H1 (cell line): ENCODE measurements around the gene ADAMTS16. TPM values are rescaled to one million over a fixed set of nuclear protein-coding genes. Genes with fewer than 3 reads are reported as not detected.

Experiments used
- CTCF ChIA-PET: fragments of 300-600 bp; sonication (Branson Sonifier 250); formaldehyde crosslinking; loops from one replicate; lab custom pipeline; 2021; ENCODE audit not compliant: partially characterized antibody; lab: Charles Lee
- POLR2A ChIA-PET: fragments of 300-600 bp; sonication (Branson Sonifier 250); formaldehyde crosslinking; loops from one replicate; lab custom pipeline; 2021; ENCODE audit warnings: inconsistent platforms; ENCODE audit not compliant: partially characterized antibody; lab: Charles Lee
- DNase-seq, 2 experiments: peaks; one replicate each; pipeline versions ENCODE4 v3.0.0 to v3.0.0-alpha.2; 2010 to 2022; ENCODE audit warnings: low spot score in 2 of 2, low read depth in 1 of 2, mixed read lengths in 1 of 2
- FAIRE-seq: peaks from 2 replicates; lab custom pipeline; 2011; peaks lifted over from hg19 to GRCh38; lab: Jason Lieb, UNC
- H2AFZ ChIP-seq: 2 replicates; pipeline ENCODE4 v1.8.1; 2012; ENCODE audit warnings: low read length, inconsistent platforms
- H2AK5ac ChIP-seq: 2 replicates; pipeline ENCODE4 v1.6.1; 2013; ENCODE audit warnings: low read depth, low read length
- H2BK120ac ChIP-seq: replicated peaks from 2 replicates; pipeline ENCODE3; 2013; ENCODE audit warnings: low read depth, low read length, inconsistent platforms
- H2BK12ac ChIP-seq: 2 replicates; pipeline ENCODE4 v1.6.1; 2013; ENCODE audit warnings: low read depth, low read length
- H2BK15ac ChIP-seq: 2 replicates; pipeline ENCODE4 v1.6.1; 2013; ENCODE audit warnings: low read length
- H2BK20ac ChIP-seq: 2 replicates; pipeline ENCODE4 v1.6.1; 2013; ENCODE audit warnings: low read length
- H2BK5ac ChIP-seq: 2 replicates; pipeline ENCODE4 v1.6.1; 2013; ENCODE audit warnings: low read depth, low read length
- H3K14ac ChIP-seq: 2 replicates; pipeline ENCODE4 v1.6.1; 2013; ENCODE audit warnings: inconsistent platforms; ENCODE audit not compliant: insufficient read length
- H3K18ac ChIP-seq: 2 replicates; pipeline ENCODE4 v1.6.1; 2013; ENCODE audit warnings: low read length; ENCODE audit errors: extremely low read depth
- H3K23ac ChIP-seq: 2 replicates; pipeline ENCODE4 v1.6.1; 2013; ENCODE audit warnings: inconsistent platforms; ENCODE audit not compliant: insufficient read length
- H3K23me2 ChIP-seq: 2 replicates; pipeline ENCODE4 v1.6.1; 2013; ENCODE audit warnings: low read depth, low read length
- H3K27ac ChIP-seq: 2 replicates; pipeline ENCODE4 v1.6.1; 2011; ENCODE audit warnings: low read depth, low read length, inconsistent platforms
- H3K27me3 ChIP-seq, 4 experiments: replicated peaks in 1 of 4; 1 replicate in 1 of 4; 2 replicates in 3 of 4; pipeline versions ENCODE4 v1.6.1 to v1.8.1; 2011 to 2013; ENCODE audit warnings: low read length in 3 of 4, mild to moderate bottlenecking in 3 of 4, inconsistent platforms in 2 of 4, mixed read lengths in 2 of 4, moderate library complexity in 1 of 4; ENCODE audit not compliant: control insufficient read depth in 3 of 4, insufficient read depth in 3 of 4; ENCODE audit errors: extremely low read depth in 1 of 4
- H3K36me3 ChIP-seq, 4 experiments: 2 replicates each; pipeline versions ENCODE4 v1.6.1 to v1.8.1; 2011 to 2013; ENCODE audit warnings: mild to moderate bottlenecking in 4 of 4, low read length in 3 of 4, moderate library complexity in 2 of 4, control low read depth in 1 of 4, inconsistent platforms in 1 of 4; ENCODE audit not compliant: insufficient read depth in 4 of 4, control insufficient read depth in 2 of 4
- H3K4ac ChIP-seq: replicated peaks from 2 replicates; pipeline ENCODE3; 2013; ENCODE audit warnings: low read length, low read depth, mixed read lengths, inconsistent platforms; ENCODE audit not compliant: insufficient read length
- H3K4me1 ChIP-seq, 4 experiments: replicated peaks in 1 of 4; 1 replicate in 1 of 4; 2 replicates in 3 of 4; pipeline versions ENCODE4 v1.6.1 to v1.8.1; 2011 to 2013; ENCODE audit warnings: low read length in 3 of 4, inconsistent platforms in 2 of 4, mixed read lengths in 1 of 4; ENCODE audit not compliant: insufficient read depth in 4 of 4, control insufficient read depth in 3 of 4
- H3K4me2 ChIP-seq, 2 experiments: 2 replicates each; pipeline versions ENCODE4 v1.6.1 to v1.8.1; 2011 to 2013; ENCODE audit warnings: low read depth in 2 of 2, low read length in 2 of 2, control low read depth in 1 of 2, inconsistent platforms in 1 of 2, mild to moderate bottlenecking in 1 of 2; ENCODE audit not compliant: insufficient read depth in 1 of 2
- H3K4me3 ChIP-seq, 4 experiments: fragments of 200-600, 300-600 bp in 1 of 4; sonication (generic), shearing (Covaris generic), sonication (Bioruptor Twin) in 1 of 4; 2 replicates each; pipeline versions ENCODE4 v1.5.1 to v1.8.1; 2011 to 2016; ENCODE audit warnings: low read length in 4 of 4, low read depth in 3 of 4, control low read depth in 2 of 4, inconsistent platforms in 2 of 4, mild to moderate bottlenecking in 2 of 4, mixed read lengths in 1 of 4, moderate library complexity in 1 of 4; ENCODE audit not compliant: insufficient read depth in 2 of 4; ENCODE audit errors: extremely low read depth in 1 of 4
- H3K56ac ChIP-seq: replicated peaks from 2 replicates; pipeline ENCODE3; 2013; ENCODE audit warnings: low read depth, mild to moderate bottlenecking, mixed read lengths, low read length, inconsistent platforms; ENCODE audit not compliant: insufficient read length
- H3K79me1 ChIP-seq: 2 replicates; pipeline ENCODE4 v1.6.1; 2013; ENCODE audit warnings: low read depth, low read length, control low read depth
- H3K79me2 ChIP-seq, 2 experiments: 2 replicates each; pipeline versions ENCODE4 v1.6.1 to v1.8.1; 2012 to 2013; ENCODE audit warnings: low read length in 2 of 2, mild to moderate bottlenecking in 2 of 2, inconsistent platforms in 1 of 2; ENCODE audit not compliant: insufficient read depth in 2 of 2, control insufficient read depth in 1 of 2
- H3K9ac ChIP-seq, 4 experiments: replicated peaks in 1 of 4; 1 replicate in 1 of 4; 2 replicates in 3 of 4; pipeline versions ENCODE4 v1.6.1 to v1.8.1; 2011 to 2013; ENCODE audit warnings: low read depth in 3 of 4, low read length in 3 of 4, control low read depth in 2 of 4, mild to moderate bottlenecking in 2 of 4, moderate library complexity in 2 of 4, inconsistent platforms in 1 of 4; ENCODE audit errors: extremely low read depth in 1 of 4
- H3K9me3 ChIP-seq, 2 experiments: 2 replicates each; pipeline versions ENCODE4 v1.6.1 to v1.8.1; 2012 to 2013; ENCODE audit warnings: mild to moderate bottlenecking in 2 of 2, moderate library complexity in 2 of 2, control low read depth in 1 of 2, inconsistent platforms in 1 of 2, low read depth in 1 of 2, low read length in 1 of 2, mixed read lengths in 1 of 2; ENCODE audit not compliant: insufficient read depth in 2 of 2
- H4K20me1 ChIP-seq, 2 experiments: replicated peaks in 1 of 2; 2 replicates each; pipeline versions ENCODE3 to v1.8.1; 2011 to 2013; ENCODE audit warnings: inconsistent platforms in 2 of 2, low read length in 2 of 2, mild to moderate bottlenecking in 1 of 2; ENCODE audit not compliant: insufficient read depth in 2 of 2, control insufficient read depth in 1 of 2
- H4K5ac ChIP-seq: 2 replicates; pipeline ENCODE4 v1.6.1; 2013; ENCODE audit warnings: low read length, low read depth, mixed read lengths, inconsistent platforms; ENCODE audit not compliant: insufficient read length
- H4K8ac ChIP-seq: 2 replicates; pipeline ENCODE4 v1.8.0; 2013; ENCODE audit warnings: mild to moderate bottlenecking, moderate library complexity, low read length, inconsistent platforms; ENCODE audit not compliant: insufficient read depth; ENCODE audit errors: extremely low read depth
- H4K91ac ChIP-seq: replicated peaks from 2 replicates; pipeline ENCODE3; 2013; ENCODE audit warnings: low read length, mixed read lengths, inconsistent platforms; ENCODE audit not compliant: insufficient read length
- BACH1 ChIP-seq: IDR thresholded peaks from 2 replicates; pipeline ENCODE4 v1.6.1; 2012; ENCODE audit warnings: low read length, improper control_type of control experiment
- EGR1 ChIP-seq: IDR thresholded peaks from 2 replicates; pipeline ENCODE4 v1.6.1; 2011; ENCODE audit warnings: low read depth, low read length, borderline replicate concordance
- EP300 ChIP-seq, 2 experiments: IDR thresholded peaks; 1 replicate in 1 of 2; 2 replicates in 1 of 2; pipeline ENCODE4 v1.6.1; 2011 to 2012; ENCODE audit warnings: low read depth in 2 of 2, low read length in 2 of 2, mild to moderate bottlenecking in 2 of 2, borderline replicate concordance in 1 of 2, inconsistent platforms in 1 of 2, moderate library complexity in 1 of 2
- KDM1A ChIP-seq: fragments of 200-600, 300-600 bp; sonication (generic); IDR thresholded peaks from 2 replicates; pipeline ENCODE4 v1.7.1; 2016; ENCODE audit warnings: mild to moderate bottlenecking, low read length, borderline replicate concordance
- MAX ChIP-seq: IDR thresholded peaks from 2 replicates; pipeline ENCODE4 v1.6.1; 2012; ENCODE audit warnings: inconsistent platforms
- POU5F1 ChIP-seq: IDR thresholded peaks from 2 replicates; pipeline ENCODE4 v1.6.1; 2011; ENCODE audit warnings: low read depth, mild to moderate bottlenecking, low read length, moderate library complexity
- RXRA ChIP-seq: IDR thresholded peaks from 2 replicates; pipeline ENCODE4 v1.6.1; 2011; ENCODE audit warnings: low read depth, mild to moderate bottlenecking, low read length, moderate library complexity; ENCODE audit not compliant: insufficient read depth
- SIRT6 ChIP-seq: IDR thresholded peaks from one replicate; pipeline ENCODE4 v1.7.1; 2012; ENCODE audit warnings: low read length, inconsistent platforms
- SP2 ChIP-seq: IDR thresholded peaks from 2 replicates; pipeline ENCODE4 v1.6.1; 2012; ENCODE audit warnings: mild to moderate bottlenecking, low read length, inconsistent platforms
- TEAD4 ChIP-seq: IDR thresholded peaks from 2 replicates; pipeline ENCODE4 v1.6.1; 2012; ENCODE audit warnings: low read depth, low read length, inconsistent platforms, mixed read lengths
- WGBS, 2 experiments: shearing (Covaris generic) in 1 of 2; methylation state at CpG; one replicate each; pipeline versions ENCODE4 v1.1.6 to v1.1.7; 2013 to 2015; ENCODE audit warnings: low lambda C conversion rate in 2 of 2, mixed read lengths in 2 of 2, inconsistent platforms in 1 of 2, low coverage in 1 of 2, missing lambda C conversion rate in 1 of 2; ENCODE audit not compliant: insufficient replicate concordance in 2 of 2, insufficient coverage in 1 of 2, insufficient read length in 1 of 2; ENCODE audit errors: extremely low coverage in 1 of 2, missing lambda C conversion rate in 1 of 2; 5-methylcytosine and 5-hydroxymethylcytosine counted together
- polyA plus RNA-seq, 7 experiments: library from polyadenylated mRNA; depleted of rRNA in 3 of 7; stranded (reverse) in 5 of 7; unstranded in 2 of 7; fragments of >200 nt in 5 of 7; fragments of 200-250 nt in 2 of 7; gene quantifications; 1 replicate in 5 of 7; 2 replicates in 1 of 7; 4 replicates in 1 of 7; pipeline versions ENCODE4 v1.2.1 to v1.2.3, GENCODE V29; 2011 to 2013; ENCODE audit warnings: missing spikeins in 2 of 7, mixed read lengths in 2 of 7
- total RNA-seq: library from RNA; stranded (reverse); fragmentation: NEBNext Ultra II Directional; extraction: Animal tissue kit (Norgen Biotek cat#: 25700); gene quantifications from 2 replicates; pipeline ENCODE4 v1.2.1, GENCODE V29; 2021

The ADAMTS16 gene
- total and polyA plus RNA-seq, 2 of the 8 experiments (the other 6 are each of a cell fraction or from before 2014, with no cell fraction given): 3.7 to 16.0 TPM

- Histone ChIP-seq H3K27ac (no peak overlapping the region), H3K9me3 (no peaks in the 10 kb centered on the region), H3K79me1 (no peaks in the 10 kb centered on the region), H2BK20ac (no peak overlapping the region), H2BK12ac (no peak overlapping the region), H4K5ac (no peak overlapping the region), H3K23me2 (no peaks in the 10 kb centered on the region), H3K4me1 (no peaks in the 10 kb centered on the region), H3K18ac (no peak overlapping the region), H3K4ac (no peak overlapping the region), H3K9ac (no peak overlapping the region), H4K91ac (no peak overlapping the region), H3K36me3 (no peaks in the 10 kb centered on the region), H3K14ac (no peak overlapping the region), H4K20me1 (no peaks in the 10 kb centered on the region), H3K4me2 (no peak overlapping the region), H3K56ac (no peak overlapping the region), H3K4me3 (no peak overlapping the region), H2AK5ac (no peak overlapping the region), H2AFZ (no peak overlapping the region), H2BK15ac (no peak overlapping the region), H2BK120ac (no peak overlapping the region), H2BK5ac (no peak overlapping the region), H4K8ac (no peak overlapping the region), H3K23ac (no peak overlapping the region), H3K79me2 (no peaks in the 10 kb centered on the region), H3K27me3 (no peaks in the 10 kb centered on the region; a peak in 1 of 7 replicates)
- FAIRE-seq (no peak), DNase-seq (no peak)
- ChIA-PET POLR2A (no interaction called here), CTCF (no interaction called here)
- WGBS, 2 experiments: 80% methylated on average over 3 of the region's 3 CpGs; no CpG with 5 or more reads in 1 of the 2 experiments
- TF ChIP-seq SP2 (no peak), TEAD4 (no peak), EP300 (IDR thresholded peaks at IDR 0.05; ENCODE audit: borderline replicate concordance in 1 of 2, low read depth in 2 of 2, low read length in 2 of 2) (no peak), MAX (no peak), BACH1 (no peak), SIRT6 (no peak), RXRA (no peak), POU5F1 (no peak), KDM1A (no peak), EGR1 (no peak)
Observed at GRCh38 chr5:5124231-5124630, 15.9 kb upstream of the ADAMTS16 start.
